GM21381 (cell line): ENCODE measurements around the gene SMIM1.

ENCODE experiments used
- ATAC-seq: cut with Tn5 transposase; IDR thresholded peaks from one replicate; pipeline ENCODE4 v1.9.1; 2021; ENCODE audit warnings: mild to moderate bottlenecking, moderate library complexity; ENCODE audit not compliant: unreplicated experiment

Gene SMIM1

GRCh38 chr1:3753656-3754454, 18.7 kb upstream of the SMIM1 start:
- no peak for ATAC-seq

GRCh38 chr1:3756394-3756793, 16.2 kb upstream of the SMIM1 start:
- no peak for ATAC-seq

- ATAC-seq = no peak
Observed at GRCh38 chr1:3759164-3759563, 13.4 kb upstream of the SMIM1 start.

- no peak for ATAC-seq
Observed at GRCh38 chr1:3759796-3760195, 12.8 kb upstream of the SMIM1 start.

- no peak for ATAC-seq
Observed at GRCh38 chr1:3761296-3762010, 11.1 kb upstream of the SMIM1 start.

GRCh38 chr1:3762151-3762872, 10.2 kb upstream of the SMIM1 start:
- no peak for ATAC-seq

DNA sequence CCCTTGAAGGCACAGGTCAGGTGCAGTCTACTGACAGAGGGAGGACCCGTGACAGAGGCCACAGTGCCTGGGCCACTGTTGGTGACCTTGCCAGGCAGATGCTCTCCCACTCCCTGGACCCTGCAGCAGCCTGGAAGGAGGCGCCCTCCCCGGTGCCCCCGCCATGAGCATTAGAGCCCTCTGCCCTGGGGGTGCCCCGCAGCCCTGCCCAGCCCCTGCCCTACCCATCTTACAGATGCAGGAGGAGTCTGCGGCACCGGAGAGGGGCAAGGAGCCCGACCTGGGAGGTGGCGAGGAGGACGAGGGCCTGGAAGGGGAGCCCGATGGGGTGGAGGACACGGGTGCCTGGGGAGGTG, 9.7 kb upstream of the SMIM1 start:
- ATAC-seq = no peak

DNA sequence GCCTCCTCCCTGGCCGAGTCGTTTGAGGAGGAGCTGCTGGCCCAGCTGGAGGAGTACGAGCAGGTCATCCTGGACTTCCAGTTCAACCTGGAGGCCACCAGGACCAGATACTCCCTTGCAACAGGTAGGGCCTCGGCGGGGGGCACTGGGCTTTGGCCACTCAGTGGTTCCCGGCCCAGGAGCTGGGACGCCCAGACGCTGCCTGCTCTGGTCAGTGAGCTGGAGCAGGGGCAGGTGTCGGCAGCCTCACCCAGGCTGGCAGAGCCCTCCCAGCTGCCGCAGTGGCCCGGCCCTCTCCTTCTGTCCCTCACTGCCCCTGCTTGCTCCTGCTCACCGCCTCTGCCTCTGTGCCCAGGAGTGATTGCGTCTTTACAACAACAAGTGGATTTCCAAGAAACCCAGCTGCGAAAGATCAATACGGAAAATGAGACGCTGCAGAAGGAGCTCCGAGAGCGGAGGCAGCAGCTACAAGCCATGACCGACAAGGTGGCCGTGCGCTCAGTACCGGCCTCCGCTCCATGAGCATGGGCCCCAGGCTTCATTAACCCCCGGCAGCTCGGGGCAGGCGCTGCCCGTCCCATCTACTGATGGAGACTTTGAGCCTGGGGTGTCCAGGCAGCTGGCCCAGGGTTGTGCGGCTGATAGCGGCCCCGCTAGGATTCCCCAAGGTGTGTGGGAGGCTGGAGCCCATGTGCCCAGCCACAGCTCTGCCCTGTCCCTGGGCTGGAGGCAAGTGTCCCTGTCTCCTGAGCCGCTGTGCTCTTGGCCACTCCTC, 9.0 kb upstream of the SMIM1 start:
- ATAC-seq = no peak

- ATAC-seq = no peak
Observed at GRCh38 chr1:3767328-3767925, 5.1 kb upstream of the SMIM1 start.

GRCh38 chr1:3768811-3769390, 3.6 kb upstream of the SMIM1 start:
- ATAC-seq = no peak

DNA sequence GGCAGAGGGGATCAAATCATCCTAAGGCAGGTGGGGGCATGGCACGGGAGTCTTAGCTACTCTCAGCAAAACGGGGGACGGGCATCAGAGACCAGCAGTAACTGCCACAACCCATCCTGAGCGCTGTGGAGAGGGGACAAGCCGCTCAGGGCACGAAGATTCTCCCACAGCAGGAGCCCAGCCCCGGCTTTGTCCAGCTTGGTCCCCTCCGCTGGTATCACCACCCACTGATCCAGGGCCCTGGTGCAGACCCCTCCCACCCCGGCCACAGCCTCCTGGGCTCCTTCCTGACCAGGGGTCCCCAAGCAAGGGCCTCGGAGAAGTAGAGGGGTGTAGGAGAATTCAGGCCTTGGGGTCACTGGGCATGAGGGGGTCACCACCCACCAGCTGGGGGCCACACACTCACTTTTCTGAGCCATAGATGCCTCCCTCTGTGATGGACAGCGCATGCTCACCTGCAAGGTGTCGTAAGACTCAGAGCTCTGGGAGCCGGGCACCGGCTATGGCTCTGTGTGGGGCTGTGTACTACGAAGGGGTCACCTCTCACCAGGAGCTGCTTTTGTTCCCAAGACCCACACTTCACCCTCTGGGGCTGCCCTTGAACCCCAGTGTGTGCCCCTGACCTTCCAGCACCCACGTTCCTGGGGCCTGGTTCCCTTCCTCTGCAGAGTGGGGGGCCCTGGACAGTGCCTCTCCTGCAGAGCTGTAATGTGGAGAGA, 2.3 kb upstream of the SMIM1 start:
- ATAC-seq = no peak

- ATAC-seq = no peak
Observed at GRCh38 chr1:3771108-3772026, 1.2 kb upstream of the SMIM1 start.

DNA sequence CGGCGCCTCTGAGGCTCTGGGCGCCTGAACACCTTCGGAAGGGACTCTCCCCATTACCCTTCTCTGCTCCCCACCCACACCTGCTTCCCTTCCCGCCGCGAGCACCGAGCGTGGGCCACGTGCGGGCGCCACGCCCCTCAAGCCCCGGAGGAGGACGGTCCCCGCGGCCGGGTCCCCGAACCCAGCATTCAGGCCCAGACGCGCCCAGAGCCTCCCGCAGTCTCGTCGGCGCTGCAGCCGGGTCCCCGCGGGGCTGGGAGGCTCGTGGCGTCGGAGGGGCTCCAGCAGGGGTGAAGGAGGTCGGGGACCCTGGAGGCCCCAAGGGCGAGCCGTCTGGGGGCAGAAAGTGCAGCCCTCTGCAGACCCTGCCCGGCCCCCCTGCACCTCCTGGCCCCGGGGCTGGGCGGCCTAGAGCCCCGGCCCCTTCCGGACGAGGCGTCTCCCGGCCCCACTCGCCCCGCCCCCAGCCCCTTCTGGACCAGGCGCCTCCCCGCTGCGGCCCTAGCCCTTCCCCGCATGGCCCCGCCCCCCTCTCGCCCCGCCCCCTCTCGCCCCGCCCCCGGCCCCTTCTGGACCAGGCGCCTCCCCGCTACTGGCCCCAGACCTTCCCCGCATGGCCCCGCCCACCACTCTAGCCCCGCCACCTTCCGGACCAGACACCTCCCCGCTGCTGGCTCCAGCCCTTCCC, 378 bp upstream of the SMIM1 start:
- peak; percentile 66 for ATAC-seq

DNA sequence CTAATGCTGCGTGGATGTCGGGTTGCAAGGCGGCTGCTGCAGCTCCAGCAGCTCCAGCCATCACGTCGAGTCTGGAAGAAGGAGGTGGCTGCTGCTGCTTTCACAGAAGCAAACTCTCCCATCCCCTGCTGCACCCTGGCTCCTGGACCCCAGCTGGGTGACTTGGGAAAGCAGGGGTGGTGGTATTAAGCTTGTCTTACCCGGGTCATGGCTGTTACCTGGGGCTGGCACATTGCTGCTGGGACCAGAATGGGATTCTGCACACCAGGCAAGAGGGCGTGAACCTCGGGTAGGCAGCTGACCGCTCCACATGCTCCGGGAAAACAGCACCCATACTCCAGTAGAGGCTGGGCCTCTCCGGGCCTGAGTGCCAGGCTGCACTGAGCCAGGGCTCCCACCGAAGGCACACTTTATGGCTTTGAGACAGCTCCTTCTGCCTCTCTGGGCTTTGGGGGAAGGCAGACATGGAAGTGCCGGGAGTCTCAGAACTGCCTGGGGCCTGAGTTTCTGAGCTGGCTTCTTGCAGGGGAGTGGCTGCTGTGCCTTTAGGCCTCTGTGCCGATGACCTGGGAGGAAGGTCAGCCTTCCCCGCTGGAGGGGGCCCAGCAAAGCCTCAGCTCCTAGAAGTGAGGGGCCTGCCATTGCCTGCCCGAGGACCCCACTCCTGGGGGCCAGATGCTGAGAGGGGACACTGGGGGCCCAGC, 1.2 kb downstream of the SMIM1 start:
- no peak for ATAC-seq

GRCh38 chr1:3774276-3774945, 1.9 kb downstream of the SMIM1 start:
- no peak for ATAC-seq

DNA sequence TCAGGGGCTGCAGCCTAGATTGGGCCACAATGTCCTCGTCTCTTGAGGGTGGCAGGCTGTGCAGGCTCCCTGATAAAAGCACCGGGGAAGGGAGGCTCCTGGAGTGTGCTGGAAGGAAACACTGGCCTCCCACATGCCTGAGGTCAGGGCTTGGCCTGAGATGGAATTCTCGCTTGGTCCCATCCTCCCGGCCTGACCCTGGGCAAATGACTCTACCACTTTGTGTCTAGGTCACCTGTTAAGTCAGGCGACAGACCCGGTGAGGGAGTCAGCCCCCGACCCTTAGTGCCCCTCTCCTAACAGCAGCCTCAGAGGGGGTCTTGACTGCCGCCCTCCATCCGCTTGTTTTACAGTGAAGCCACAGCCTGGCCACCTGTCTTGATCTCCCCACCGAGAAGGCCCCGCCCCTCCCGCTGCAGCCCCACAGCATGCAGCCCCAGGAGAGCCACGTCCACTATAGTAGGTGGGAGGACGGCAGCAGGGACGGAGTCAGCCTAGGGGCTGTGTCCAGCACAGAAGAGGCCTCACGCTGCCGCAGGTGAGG, 2.5 kb downstream of the SMIM1 start:
- ATAC-seq = no peak
